ENCODE results near the gene SLC27A5. TPM values are rescaled to one million over a fixed set of nuclear protein-coding genes. Genes with fewer than 3 reads are reported as not detected.
"Not testable (repeated sequence)": the region's sequence is repeated elsewhere in the genome, so short reads cannot be mapped to it uniquely, and the experiment has no call there.

The SLC27A5 gene
- total RNA-seq, 1 donor from 2014 or later = 4.7 TPM

- Mint-ChIP-seq H3K9me3 (ENCODE audit: unreplicated experiment) (no peaks in the 10 kb centered on the region), H3K27me3 (ENCODE audit: unreplicated experiment) (peaks cover 21% of the 10 kb centered on the region), H3K4me3 (ENCODE audit: unreplicated experiment) (no peak overlapping the region), H3K4me1 (ENCODE audit: unreplicated experiment) (peaks cover 8% of the 10 kb centered on the region), H3K36me3 (ENCODE audit: low read depth, unreplicated experiment) (peaks cover 7% of the 10 kb centered on the region), H3K27ac (ENCODE audit: unreplicated experiment) (no peak overlapping the region)
- DNase-seq (ENCODE audit: low spot score) = no peak
- TF ChIP-seq CTCF (IDR thresholded peaks at IDR 0.05; ENCODE audit: unreplicated experiment) = no peak
These were observed 1.5 kb upstream of the SLC27A5 start for GRCh38 chr19:58513213-58513693.

GRCh38 chr19:58510084-58510862 lies 1.5 kb downstream of the SLC27A5 start:
- DNase-seq (ENCODE audit: low spot score) = no peak
- Mint-ChIP-seq H3K27ac (ENCODE audit: unreplicated experiment) (no peak overlapping the region), H3K4me3 (ENCODE audit: unreplicated experiment) (peak overlapping the region; percentile 27), H3K36me3 (ENCODE audit: low read depth, unreplicated experiment) (peaks cover 6% of the 10 kb centered on the region), H3K9me3 (ENCODE audit: unreplicated experiment) (peaks cover 3% of the 10 kb centered on the region), H3K27me3 (ENCODE audit: unreplicated experiment) (peaks cover 18% of the 10 kb centered on the region), H3K4me1 (ENCODE audit: unreplicated experiment) (no peaks in the 10 kb centered on the region)
- TF ChIP-seq CTCF (IDR thresholded peaks at IDR 0.05; ENCODE audit: unreplicated experiment) = no peak

- DNase-seq (ENCODE audit: low spot score) = no peak
- H3K4me1 Mint-ChIP-seq (ENCODE audit: unreplicated experiment) = no peaks in the 10 kb centered on the region
- no peak for TF ChIP-seq CTCF (IDR thresholded peaks at IDR 0.05; ENCODE audit: unreplicated experiment)
- peak overlapping the region; percentile 21 for H3K4me3 Mint-ChIP-seq (ENCODE audit: unreplicated experiment)
- H3K36me3 Mint-ChIP-seq (ENCODE audit: low read depth, unreplicated experiment) = peaks cover 5% of the 10 kb centered on the region
- H3K27me3 Mint-ChIP-seq (ENCODE audit: unreplicated experiment) = peaks cover 15% of the 10 kb centered on the region
- peaks cover 3% of the 10 kb centered on the region for H3K9me3 Mint-ChIP-seq (ENCODE audit: unreplicated experiment)
- H3K27ac Mint-ChIP-seq (ENCODE audit: unreplicated experiment) = no peak overlapping the region
These were observed 2.1 kb downstream of the SLC27A5 start for GRCh38 chr19:58509731-58510083.

GRCh38 chr19:58507602-58508223 lies 4.1 kb downstream of the SLC27A5 start:
- not testable (repeated sequence) for H3K36me3 Mint-ChIP-seq (ENCODE audit: low read depth, unreplicated experiment); DNase-seq (ENCODE audit: low spot score); H3K4me3 Mint-ChIP-seq (ENCODE audit: unreplicated experiment); H3K27ac Mint-ChIP-seq (ENCODE audit: unreplicated experiment); H3K4me1 Mint-ChIP-seq (ENCODE audit: unreplicated experiment); H3K9me3 Mint-ChIP-seq (ENCODE audit: unreplicated experiment)
- H3K27me3 Mint-ChIP-seq (ENCODE audit: unreplicated experiment) = peaks cover 15% of the 10 kb centered on the region

GRCh38 chr19:58500242-58500641 lies 11.6 kb downstream of the SLC27A5 start:
- Mint-ChIP-seq H3K27me3 (ENCODE audit: unreplicated experiment) (peaks cover 13% of the 10 kb centered on the region), H3K36me3 (ENCODE audit: low read depth, unreplicated experiment) (no peaks in the 10 kb centered on the region), H3K4me1 (ENCODE audit: unreplicated experiment) (peaks cover 7% of the 10 kb centered on the region), H3K9me3 (ENCODE audit: unreplicated experiment) (no peaks in the 10 kb centered on the region), H3K4me3 (ENCODE audit: unreplicated experiment) (no peak overlapping the region), H3K27ac (ENCODE audit: unreplicated experiment) (no peak overlapping the region)
- no peak for DNase-seq (ENCODE audit: low spot score)
- TF ChIP-seq CTCF (IDR thresholded peaks at IDR 0.05; ENCODE audit: unreplicated experiment) = no peak

All from endothelial cell (in vitro differentiated cells).